KOPT-K1 (cell line): ENCODE data around the gene C10orf62.
"Not testable (repeated sequence)": the region's sequence is repeated elsewhere in the genome, so short reads cannot be mapped to it uniquely, and the experiment has no call there.

ENCODE experiments used
- H3K27ac ChIP-seq: fragments of 200-600 bp; sonication (generic); 2 replicates; pipeline ENCODE4 v1.5.1; 2016; ENCODE audit warnings: antibody characterized with exemption, mild to moderate bottlenecking, low read depth, low read length; ENCODE audit not compliant: poor library complexity, severe bottlenecking
- H3K36me3 ChIP-seq: fragments of 200-600 bp; sonication (generic); 2 replicates; pipeline ENCODE4 v1.5.1; 2017; ENCODE audit warnings: antibody characterized with exemption, mild to moderate bottlenecking, low read length, moderate library complexity; ENCODE audit not compliant: insufficient read depth
- H3K9me3 ChIP-seq: fragments of 200-600 bp; sonication (generic); 2 replicates; pipeline ENCODE4 v1.5.1; 2017; ENCODE audit warnings: antibody characterized with exemption, low read length, mild to moderate bottlenecking; ENCODE audit not compliant: insufficient read depth, poor library complexity, severe bottlenecking

Gene C10orf62, protein sequence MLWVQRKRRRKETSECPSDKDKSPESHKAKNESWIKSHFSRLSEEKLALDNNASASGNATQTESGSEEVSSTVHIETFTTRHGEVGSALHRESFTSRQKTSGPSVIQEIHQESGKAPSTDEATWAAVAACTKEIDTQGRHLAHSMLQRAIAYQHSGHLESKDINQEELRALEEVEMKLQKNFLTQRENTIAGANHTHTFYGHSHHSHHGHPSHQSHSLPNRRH

DNA sequence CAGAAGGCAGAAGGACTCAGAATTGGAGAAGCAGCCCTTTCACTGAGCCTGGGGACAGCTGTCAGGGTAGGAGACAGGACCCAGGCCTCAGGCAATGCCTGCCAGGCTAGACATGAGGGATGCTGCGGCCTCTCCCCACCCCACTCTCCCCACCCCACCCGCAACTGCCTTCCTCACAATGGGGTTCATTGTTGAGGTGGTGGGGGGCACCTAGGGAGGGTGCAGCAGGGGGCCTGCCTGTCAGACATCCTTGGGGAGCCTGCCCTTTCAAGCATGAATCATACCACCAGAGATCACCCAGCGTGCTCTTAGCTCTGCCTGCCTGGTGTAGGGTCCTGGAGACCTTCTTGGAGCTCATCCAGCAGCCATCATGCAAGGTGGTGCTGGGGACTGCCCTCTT, at the start of gene C10orf62:
Gene C10orf62 (plus strand): TSS at position 243 of the 400 bp plus-strand sequence. CDS start 177 bp downstream, outside the sequence.
- no peaks in the 10 kb centered on the region for H3K9me3 ChIP-seq
- peak within 1 kb of the TSS; percentile 34 for H3K27ac ChIP-seq
- H3K36me3 ChIP-seq: no peaks in the 10 kb centered on the region

DNA sequence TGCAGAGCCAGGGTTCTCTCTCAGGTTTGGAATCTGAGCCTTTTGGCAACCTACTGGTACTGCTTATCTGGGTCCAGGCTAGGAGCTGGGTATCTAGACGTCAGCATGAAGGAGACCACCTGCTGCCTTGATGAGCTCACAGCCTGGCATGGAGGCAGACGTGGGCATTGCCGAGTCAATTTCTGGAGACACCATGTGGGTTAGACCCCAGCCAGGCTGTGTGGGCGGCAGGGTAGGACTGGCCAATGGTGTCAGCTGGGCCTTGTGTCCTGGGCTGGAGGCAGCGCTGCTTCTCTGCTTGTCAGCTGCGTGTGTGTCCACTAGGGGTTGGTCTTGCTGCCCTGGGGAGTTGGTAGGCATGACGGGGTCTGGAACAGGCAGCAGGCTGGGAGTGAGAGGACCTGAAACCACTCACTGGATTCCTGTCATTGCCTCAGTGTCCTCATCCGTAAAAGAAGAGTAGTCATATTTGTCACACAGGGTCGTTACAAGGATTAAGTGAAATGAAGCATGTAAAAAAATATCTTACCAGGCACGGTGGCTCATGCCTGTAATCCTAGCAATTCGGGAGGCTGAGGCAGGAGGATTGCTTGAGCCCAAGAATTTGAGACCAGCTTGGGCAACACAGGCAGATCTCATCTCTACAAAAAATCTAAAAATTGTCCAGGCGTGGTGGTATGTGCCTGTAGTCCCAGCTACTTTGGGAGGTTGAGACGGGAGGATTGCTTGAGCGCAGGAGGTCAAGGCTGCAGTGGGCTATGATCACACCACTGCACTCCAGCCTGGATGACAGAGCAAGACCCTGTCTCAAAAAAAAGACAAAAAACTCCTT, 48.6 kb upstream of the C10orf62 start:
- Histone ChIP-seq H3K9me3 (no peaks in the 10 kb centered on the region), H3K27ac (no peak overlapping the region), H3K36me3 (no peaks in the 10 kb centered on the region)

DNA sequence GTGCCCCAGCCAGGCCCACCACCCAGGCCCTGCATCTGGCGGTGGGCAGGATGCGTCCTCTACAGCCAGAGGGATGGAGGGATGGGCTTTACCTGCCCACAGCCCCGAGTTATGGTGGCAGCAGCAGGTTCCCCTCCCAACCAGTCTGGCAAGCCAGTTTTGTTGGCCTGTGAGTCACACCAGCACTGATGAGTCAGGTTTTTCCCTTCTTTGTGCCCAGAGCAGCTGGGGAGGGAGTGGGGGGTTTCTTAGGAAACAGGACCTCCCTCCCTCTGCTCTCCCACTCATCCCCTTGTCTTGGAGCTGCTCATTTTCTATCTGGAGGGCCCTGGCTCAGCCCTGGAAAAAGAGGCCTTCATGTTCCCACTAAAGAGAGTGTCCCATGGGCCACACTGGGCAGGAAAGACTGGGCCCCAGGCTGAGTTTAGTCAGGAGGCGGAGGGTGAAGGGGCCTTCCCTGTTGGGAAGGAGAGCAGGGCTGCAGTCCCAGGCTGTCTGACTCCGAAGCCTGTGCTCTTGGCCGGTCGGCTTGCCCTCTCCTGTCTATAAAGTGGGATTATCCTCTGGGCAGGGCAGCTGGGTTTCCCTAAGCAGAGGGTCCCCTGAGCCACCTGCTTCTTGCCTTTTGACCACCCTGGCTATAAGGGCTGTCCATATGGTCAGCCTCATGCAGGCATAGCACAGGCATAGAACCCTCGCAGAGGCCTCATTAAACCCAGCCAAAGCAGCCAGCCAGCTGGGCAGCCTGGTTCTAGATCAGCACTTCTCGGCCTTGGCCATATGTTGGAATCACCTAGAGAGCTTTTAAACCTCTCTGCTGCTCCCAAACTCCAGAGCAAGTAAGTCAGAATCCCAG, 47.1 kb upstream of the C10orf62 start:
- Histone ChIP-seq H3K27ac (no peak overlapping the region), H3K36me3 (no peaks in the 10 kb centered on the region), H3K9me3 (no peaks in the 10 kb centered on the region)

DNA sequence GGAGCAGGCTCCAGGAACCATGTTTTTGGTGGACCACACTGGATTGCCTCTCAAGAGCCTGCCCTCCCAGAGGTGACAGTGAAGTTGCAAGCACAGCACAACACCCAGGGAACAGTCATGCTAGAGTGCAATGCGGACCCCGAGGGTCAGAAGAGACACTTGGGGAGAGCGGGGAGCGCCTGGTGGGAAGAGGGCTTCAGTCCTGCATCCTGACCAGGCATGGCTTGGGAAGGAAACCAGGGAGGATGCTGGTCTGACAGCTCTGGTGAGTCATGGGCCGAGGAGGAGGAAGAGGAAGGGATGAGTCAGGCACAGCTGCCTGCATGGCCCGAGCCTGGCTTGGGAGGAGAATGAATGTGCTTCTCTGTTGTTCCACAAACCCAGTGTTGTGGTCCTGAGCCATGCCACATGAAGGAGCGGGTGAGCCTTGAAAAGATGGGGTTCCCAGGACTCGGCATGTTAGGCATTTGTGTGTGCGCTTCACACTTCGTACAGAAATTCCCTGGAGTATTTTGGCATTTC, 46.4 kb upstream of the C10orf62 start:
- Histone ChIP-seq H3K27ac (no peak overlapping the region), H3K9me3 (no peaks in the 10 kb centered on the region), H3K36me3 (no peaks in the 10 kb centered on the region)

DNA sequence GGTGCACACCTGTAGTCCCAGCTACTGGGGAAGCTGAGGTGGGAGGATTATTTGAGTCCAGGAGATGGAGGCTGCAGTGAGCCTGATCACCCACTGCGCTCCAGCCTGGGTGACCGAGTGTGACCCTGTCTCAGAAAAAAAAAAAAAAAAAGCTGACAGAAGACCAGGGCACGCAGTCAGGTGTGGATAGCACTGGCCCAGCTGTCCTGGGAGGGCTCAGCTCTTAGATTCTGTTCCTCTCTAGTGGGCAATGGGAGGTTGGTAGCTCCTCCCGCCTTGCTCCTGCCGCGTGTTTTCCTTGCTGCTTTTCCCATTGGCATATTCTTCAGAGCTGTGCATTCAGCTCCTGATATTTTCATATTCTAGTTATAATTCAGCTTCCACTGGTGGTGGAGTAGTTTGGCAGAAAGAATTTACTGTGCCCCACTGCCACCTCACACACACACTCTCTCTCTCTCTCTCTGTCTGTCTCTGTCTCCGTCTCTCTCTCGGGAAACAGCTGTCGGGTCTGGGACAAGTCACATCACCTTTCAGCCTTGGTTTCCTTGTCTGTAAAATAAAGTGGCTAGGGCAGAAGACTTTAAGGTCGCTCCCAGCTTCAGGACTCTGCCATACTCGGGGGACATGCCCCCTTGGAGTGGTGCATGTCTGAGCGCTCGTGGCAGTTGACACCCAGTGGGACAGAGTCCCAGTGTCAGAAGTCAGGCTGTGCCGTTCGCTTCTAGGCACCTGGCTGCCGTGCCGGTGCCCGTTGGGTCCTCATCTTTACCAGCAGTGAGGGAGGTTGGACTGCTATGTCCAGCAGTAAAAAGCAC, 42.9 kb upstream of the C10orf62 start:
- no peak overlapping the region for H3K27ac ChIP-seq
- H3K9me3 ChIP-seq: no peaks in the 10 kb centered on the region
- no peaks in the 10 kb centered on the region for H3K36me3 ChIP-seq

DNA sequence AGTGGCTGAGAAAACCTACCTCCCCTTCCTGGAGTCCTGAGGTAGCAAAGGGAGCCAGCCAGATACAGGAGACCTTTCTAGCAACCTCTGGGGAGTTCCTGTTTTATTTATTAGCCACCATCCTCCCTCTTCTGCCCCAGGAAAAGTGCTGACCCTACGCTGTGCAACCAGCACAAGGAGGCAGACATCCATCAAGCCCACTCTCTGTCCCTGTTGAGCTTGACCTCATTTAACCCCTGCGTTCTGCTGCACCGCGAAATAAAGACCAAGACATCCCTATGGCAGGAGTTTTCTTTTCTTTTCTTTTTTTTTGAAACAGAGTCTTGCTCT, 42.3 kb upstream of the C10orf62 start:
- no peaks in the 10 kb centered on the region for H3K9me3 ChIP-seq
- H3K27ac ChIP-seq: no peak overlapping the region
- no peaks in the 10 kb centered on the region for H3K36me3 ChIP-seq

DNA sequence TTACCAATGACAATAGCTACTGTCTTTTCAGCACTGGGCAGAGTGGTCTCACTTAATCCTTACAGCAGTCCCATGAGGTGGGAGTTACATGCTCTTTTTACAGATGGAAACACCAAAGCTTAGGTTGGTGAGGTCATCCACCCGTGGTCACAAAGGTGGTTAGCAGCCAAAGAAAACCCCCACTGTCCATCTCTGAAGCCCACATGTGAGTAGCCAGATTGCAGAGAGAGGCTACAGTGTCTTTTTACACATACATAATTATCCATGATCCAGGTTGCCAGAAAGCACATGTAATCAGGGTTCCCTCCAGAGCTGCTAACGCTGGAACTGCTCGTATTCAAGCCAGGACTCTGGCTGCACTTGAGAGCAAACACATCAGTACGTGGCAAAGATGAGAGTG, 41.6 kb upstream of the C10orf62 start:
- Histone ChIP-seq H3K27ac (no peak overlapping the region), H3K36me3 (no peaks in the 10 kb centered on the region), H3K9me3 (no peaks in the 10 kb centered on the region)

DNA sequence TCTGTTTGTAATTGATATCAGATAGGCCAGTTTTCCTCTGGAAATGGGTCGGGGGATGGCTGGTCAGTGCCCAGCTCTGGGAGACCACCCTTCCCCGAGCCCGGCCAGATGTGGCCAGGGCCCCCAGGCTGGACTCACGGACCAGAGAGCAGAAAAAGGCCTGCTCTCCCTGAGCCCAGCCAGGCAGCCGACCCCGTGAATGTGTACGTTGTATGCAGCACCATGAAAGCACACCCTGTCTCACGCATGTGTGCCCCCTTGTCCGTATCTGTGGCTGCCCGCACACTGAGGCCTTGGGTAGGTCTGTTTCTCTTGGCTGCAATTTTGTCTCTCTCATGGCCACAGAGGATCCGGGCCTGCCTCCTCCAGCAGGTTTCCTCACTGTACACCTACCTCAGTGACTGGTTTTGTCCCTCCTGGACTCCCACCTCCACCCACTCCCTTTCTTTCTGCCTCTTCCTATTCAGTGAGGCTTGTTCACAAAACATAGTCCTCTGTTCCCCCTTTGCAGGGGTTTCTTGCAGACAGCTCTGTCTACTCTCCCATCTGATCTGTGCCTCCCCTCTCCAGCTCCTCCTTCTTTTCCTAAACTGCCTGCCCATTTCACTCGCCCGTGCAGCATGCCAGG, 40.6 kb upstream of the C10orf62 start:
- no peak overlapping the region for H3K27ac ChIP-seq
- no peaks in the 10 kb centered on the region for H3K9me3 ChIP-seq
- no peaks in the 10 kb centered on the region for H3K36me3 ChIP-seq

DNA sequence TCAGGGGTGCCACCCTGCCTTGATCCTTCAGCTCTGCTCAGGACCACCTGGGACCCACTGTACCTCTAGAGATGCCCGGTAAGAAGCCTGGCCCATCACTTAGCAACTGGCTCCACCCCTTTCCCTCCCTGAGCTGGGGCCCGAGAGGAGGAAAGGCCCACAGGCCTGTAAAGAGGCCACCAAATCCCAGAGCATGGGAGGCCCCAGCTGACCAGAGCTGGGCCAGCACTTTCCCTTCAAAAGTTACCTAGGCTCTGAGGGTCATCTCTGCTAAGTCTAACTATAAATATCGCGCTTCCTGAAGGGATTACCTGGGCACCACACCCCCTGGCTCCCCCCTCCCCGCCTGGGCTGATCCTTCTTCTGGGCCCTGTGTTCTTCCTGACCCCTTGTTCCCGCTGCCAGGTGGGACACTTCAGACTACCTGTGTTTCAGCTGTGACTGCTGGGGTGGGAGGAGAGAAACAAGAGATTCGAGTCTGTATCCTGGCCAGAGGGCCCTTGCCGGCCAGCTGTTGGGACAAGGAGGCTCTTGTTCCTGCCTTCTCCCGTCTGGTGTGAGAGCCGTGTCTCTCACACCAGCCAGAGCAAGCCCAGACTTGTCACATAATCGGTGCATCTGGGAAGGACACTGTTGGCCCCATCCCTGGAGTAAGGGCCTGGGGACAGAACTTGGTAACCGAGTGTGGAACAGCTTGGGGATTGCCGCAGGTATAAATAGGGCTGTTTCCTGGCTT, 39.8 kb upstream of the C10orf62 start:
- Histone ChIP-seq H3K27ac (no peak overlapping the region), H3K9me3 (no peaks in the 10 kb centered on the region), H3K36me3 (no peaks in the 10 kb centered on the region)

DNA sequence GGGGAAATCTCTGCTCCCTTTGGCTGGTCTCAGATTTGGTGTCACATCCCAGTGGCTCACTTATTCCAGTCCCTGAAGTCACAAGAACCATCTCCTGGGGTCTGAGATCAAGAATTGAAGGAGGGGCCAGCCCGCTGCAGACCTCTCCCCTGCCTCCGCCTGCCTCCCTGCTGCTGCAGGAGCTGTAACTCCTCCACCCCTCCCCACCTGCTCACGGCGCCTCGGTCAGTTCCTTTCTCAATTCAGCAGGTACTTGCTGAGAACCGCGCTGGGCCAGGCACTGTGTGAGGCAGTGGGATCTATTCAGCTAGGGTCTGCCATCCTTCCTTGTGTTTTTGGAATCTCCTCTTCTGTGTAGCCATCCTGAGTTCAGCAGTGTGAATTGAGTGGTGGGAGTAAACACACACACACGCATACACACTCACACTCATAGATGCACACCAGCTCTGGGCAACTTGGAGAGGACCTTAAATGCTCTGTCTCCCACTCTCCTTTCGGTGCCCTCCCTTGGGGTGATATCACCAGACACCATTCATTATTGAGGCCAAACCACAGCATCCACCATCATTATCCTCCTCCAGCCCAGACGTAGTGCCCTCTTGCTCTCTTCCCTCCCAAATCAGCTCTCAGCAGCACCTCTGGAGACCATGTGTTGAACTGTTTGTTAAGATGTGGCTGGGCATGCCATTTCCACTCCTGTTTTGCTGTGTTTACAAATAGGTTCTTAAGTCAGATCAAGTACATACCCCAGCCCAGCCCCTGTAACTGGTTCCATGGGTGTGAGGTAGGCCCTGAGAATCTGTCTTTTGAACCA, 39.0 kb upstream of the C10orf62 start:
- Histone ChIP-seq H3K27ac (no peak overlapping the region), H3K36me3 (no peaks in the 10 kb centered on the region), H3K9me3 (no peaks in the 10 kb centered on the region)

DNA sequence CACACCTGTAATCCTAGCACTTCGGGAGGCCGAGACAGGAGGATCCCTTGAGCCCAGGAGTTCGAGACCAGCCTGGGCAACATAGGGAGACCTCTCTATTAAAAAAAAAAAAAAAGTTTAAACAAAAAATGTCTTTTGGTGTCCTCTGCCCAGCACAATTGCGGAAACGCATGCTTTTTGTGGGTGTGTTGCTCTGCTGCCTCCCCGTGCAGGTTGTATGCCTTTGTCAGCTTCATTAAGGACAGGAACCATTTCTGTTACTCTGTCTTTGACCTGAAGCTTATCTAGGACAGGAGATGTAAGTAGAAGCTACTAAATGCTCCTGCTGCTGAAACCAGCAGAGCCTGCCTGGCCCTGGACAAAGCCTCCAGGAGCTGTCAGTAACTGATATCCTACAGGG, 38.2 kb upstream of the C10orf62 start:
- Histone ChIP-seq H3K36me3 (no peaks in the 10 kb centered on the region), H3K9me3 (no peaks in the 10 kb centered on the region), H3K27ac (no peak overlapping the region)

DNA sequence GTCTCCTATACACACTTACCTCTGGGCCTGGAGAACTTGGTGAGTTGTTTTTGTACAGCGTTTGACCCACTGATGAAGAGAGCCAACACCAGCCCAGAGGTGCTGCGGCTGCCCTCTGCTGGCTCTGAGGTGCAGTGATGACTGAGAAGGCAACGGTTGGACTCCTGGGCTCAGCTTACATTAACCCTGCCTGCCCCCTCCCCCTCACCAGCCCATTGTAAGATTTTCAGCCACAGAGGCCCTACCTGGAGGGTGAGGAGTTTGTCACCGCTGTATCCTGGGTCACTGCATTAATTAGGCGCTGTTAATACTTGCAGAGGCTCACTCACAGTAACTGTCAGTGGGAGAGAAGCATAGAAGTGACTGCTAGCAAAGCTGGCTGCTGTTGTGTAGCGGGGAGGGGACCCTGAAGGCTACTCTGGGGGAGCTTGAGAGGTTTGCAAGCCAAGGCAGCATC, 35.9 kb upstream of the C10orf62 start:
- Histone ChIP-seq H3K27ac (no peak overlapping the region), H3K36me3 (no peaks in the 10 kb centered on the region), H3K9me3 (no peaks in the 10 kb centered on the region)

DNA sequence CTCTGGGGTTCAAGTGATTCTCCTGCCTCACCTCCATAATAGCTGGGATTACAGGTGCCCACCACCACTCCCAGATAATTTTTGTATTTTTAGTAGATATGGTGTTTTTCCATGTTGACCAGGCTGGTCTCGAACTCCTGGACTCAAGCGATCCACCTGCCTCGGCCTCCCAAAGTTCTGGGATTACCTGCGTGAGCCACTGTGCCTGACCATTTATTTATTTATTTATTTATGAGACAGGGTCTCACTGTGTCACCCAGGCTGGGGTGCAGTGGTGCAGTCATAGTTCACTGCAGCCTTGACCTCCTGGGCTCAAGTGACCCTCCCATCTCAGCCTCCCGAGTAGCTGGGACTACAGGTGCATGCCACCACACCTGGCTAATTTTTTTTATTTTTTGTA, 35.2 kb upstream of the C10orf62 start:
- not testable (repeated sequence) for H3K9me3 ChIP-seq, H3K36me3 ChIP-seq, H3K27ac ChIP-seq
